Tibial nerve (tissue), 4 donors: Measurements from ENCODE around the gene SETD3. TPM values are rescaled to one million over a fixed set of nuclear protein-coding genes. Genes with fewer than 3 reads are reported as not detected.

Experiments used
- DNase-seq, 2 donors: peaks; one replicate each; pipeline ENCODE4 v3.0.0-alpha.2; 2019; ENCODE audit warnings: low spot score in 2 of 2
- H3K27ac ChIP-seq, 4 donors: fragments of 200-600 bp; sonication (generic) in 3 of 4; one replicate each; pipeline ENCODE4 v1.5.1; 2017 to 2019; ENCODE audit warnings: mild to moderate bottlenecking in 1 of 4
- H3K27me3 ChIP-seq, 2 donors: fragments of 200-600 bp; sonication (generic) in 1 of 2; one replicate each; pipeline versions ENCODE4 v1.5.1 to v1.6.0; 2017 to 2019
- H3K36me3 ChIP-seq, 3 donors: fragments of 200-600 bp; sonication (generic); one replicate each; pipeline ENCODE4 v1.5.1; 2018 to 2019
- H3K4me1 ChIP-seq, 4 donors: fragments of 200-600 bp; sonication (generic) in 3 of 4; one replicate each; pipeline ENCODE4 v1.5.1; 2017 to 2019
- H3K4me3 ChIP-seq, 4 donors: fragments of 200-600 bp; sonication (generic) in 3 of 4; one replicate each; pipeline ENCODE4 v1.5.1; 2017 to 2019; ENCODE audit warnings: mild to moderate bottlenecking in 1 of 4, moderate library complexity in 1 of 4
- H3K9me3 ChIP-seq, 4 donors: fragments of 200-600 bp; sonication (generic) in 3 of 4; one replicate each; pipeline ENCODE4 v1.5.1; 2017 to 2019
- EP300 ChIP-seq, 2 donors: sonication (generic); formaldehyde crosslinking; IDR thresholded peaks; one replicate each; pipeline ENCODE4 v1.6.1; 2017; ENCODE audit warnings: antibody characterized with exemption in 2 of 2, mild to moderate bottlenecking in 1 of 2
- POLR2A ChIP-seq, 2 donors: fragments of 450-650 bp; IDR thresholded peaks; one replicate each; pipeline ENCODE4 v1.6.1; 2017; ENCODE audit warnings: antibody characterized with exemption in 2 of 2, mild to moderate bottlenecking in 2 of 2, moderate library complexity in 2 of 2
- WGBS, 2 donors: methylation state at CpG; one replicate each; pipeline ENCODE4 v1.1.5; 2018; 5-methylcytosine and 5-hydroxymethylcytosine counted together
- total RNA-seq, 4 donors: library from RNA; depleted of rRNA; stranded (reverse); fragments of >200 nt; gene quantifications; one replicate each; pipeline ENCODE4 v1.1.0, GENCODE V29; 2016
- TF ChIP-seq, protein P1 (sequence below), 5 experiments: fragments of 200-600 bp in 3 of 5; fragments of 450-650 bp in 2 of 5; sonication (generic) in 3 of 5; IDR thresholded peaks; one replicate each; pipeline ENCODE4 v1.5.1; 2016 to 2019; ENCODE audit warnings: antibody characterized with exemption in 5 of 5, mild to moderate bottlenecking in 3 of 5, moderate library complexity in 2 of 5

Gene SETD3
- total RNA-seq, 4 donors from 2014 or later, result 63.3 to 118 (median 80.6) TPM

DNA sequence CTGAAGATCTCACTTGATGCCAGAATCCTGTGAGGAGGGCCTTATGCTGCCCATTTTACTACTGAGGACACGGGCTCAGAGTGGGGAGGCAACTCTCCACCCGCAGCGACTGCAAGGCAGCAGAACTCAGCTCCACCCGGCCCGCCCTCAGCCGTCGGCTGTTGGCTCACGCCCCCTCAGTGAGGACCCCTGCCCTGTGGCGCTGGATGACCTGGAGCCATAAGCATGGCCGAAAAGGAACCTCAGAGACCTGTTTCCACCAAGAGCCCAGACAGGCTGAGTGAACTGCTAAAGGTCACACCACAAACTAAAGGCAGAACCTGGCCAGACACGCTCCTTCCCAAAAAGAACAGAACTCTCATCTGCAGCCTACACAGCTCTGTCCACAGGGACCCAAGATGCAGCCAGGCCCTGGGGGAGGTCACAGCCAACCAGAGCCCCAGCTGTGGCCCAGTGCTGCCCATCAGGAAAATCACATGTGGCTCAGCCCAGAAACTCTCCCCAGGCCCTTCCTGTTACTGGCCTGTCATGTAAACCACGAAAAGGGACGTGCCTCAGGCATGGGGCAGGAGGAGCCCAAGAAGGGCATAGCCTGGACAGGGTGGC is 33.4 kb upstream of the SETD3 start:
- DNase-seq, result peak in 1 of 2 donors; percentile 10
- Histone ChIP-seq H3K27me3 (no peaks in the 10 kb centered on the region), H3K27ac (peak overlapping the region in 1 of 4 donors; percentile 27), H3K4me3 (no peak overlapping the region), H3K9me3 (no peaks in the 10 kb centered on the region), H3K4me1 (peaks cover 0 to 46% (median 14%) of the 10 kb centered on the region in 4 donors), H3K36me3 (peaks cover 0 to 44% (median 0%) of the 10 kb centered on the region in 3 donors)
- WGBS, 2 donors, result 65 to 70% methylated on average over 12 of the region's 13 CpGs
- TF ChIP-seq, protein P1, sequence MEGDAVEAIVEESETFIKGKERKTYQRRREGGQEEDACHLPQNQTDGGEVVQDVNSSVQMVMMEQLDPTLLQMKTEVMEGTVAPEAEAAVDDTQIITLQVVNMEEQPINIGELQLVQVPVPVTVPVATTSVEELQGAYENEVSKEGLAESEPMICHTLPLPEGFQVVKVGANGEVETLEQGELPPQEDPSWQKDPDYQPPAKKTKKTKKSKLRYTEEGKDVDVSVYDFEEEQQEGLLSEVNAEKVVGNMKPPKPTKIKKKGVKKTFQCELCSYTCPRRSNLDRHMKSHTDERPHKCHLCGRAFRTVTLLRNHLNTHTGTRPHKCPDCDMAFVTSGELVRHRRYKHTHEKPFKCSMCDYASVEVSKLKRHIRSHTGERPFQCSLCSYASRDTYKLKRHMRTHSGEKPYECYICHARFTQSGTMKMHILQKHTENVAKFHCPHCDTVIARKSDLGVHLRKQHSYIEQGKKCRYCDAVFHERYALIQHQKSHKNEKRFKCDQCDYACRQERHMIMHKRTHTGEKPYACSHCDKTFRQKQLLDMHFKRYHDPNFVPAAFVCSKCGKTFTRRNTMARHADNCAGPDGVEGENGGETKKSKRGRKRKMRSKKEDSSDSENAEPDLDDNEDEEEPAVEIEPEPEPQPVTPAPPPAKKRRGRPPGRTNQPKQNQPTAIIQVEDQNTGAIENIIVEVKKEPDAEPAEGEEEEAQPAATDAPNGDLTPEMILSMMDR (IDR thresholded peaks at IDR 0.05), result no peak
- no peak for TF ChIP-seq POLR2A (IDR thresholded peaks at IDR 0.05)
- TF ChIP-seq EP300 (IDR thresholded peaks at IDR 0.05), result no peak

DNA sequence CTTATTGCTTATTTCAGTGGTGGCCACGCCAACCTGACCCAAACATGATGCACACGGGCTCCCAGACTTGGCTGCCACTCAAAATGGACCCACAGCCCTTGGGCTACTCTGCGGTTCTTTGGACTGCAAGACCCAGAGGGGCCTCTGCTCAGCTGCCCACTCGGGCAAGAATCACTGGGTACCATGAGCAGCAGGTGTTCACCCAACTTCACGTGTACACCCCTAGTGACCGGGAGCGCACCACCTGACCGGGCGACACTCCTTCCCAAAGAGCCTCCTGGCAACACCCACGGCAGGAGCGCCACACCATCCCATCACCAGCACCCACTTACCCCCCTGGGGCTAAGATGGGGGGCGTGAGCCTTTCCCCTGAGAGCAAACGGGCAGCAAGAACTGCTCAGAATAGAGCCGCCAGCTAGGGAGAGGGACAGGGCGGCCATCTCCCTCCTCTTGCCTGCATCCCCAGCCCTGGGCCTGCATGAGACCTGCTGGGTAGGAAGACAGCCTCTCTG is 32.6 kb upstream of the SETD3 start:
- 89 to 92% methylated on average over 14 of the region's 15 CpGs for WGBS, 2 donors
- Histone ChIP-seq H3K4me1 (peaks cover 0 to 42% (median 14%) of the 10 kb centered on the region in 4 donors), H3K4me3 (no peak overlapping the region), H3K27me3 (no peaks in the 10 kb centered on the region), H3K9me3 (no peaks in the 10 kb centered on the region), H3K36me3 (peaks cover 0 to 52% (median 0%) of the 10 kb centered on the region in 3 donors), H3K27ac (no peak overlapping the region)
- DNase-seq, result peak in 1 of 2 donors; percentile 10
- TF ChIP-seq POLR2A (IDR thresholded peaks at IDR 0.05) (no peak), EP300 (IDR thresholded peaks at IDR 0.05) (no peak)
- TF ChIP-seq, protein P1 (IDR thresholded peaks at IDR 0.05), result no peak

DNA sequence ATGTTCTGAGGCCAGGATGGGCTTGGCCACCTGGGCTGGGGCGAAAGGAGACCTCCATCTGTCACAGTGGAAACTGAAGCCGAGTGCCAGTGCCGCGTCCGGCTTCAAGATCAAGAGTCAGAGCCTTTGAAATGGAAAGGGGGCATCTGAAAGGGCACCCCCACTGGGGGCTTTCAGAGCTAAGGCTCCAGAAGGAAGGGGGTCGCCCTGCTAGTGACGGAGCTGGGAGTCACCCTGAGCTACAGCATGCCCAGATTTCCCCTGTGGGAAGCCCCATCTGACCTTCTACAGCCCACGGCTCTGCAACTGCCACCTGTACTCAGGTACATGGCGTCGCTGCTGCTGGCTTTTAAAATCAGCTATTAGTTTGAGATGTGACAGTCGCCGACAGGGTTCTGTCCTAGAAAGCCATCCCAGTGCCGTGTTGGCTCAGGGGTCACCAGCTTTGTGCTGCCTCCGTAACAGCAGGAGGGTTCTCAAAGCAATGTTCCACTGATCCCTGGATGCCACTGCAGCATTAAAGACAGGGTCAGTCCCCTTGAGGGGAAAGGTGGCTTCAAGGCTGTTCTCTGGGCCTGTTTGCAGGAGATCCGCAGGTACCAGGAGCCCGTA is 32.0 kb upstream of the SETD3 start:
- Histone ChIP-seq H3K27ac (peak overlapping the region in 1 of 4 donors; percentile 72), H3K4me3 (no peak overlapping the region), H3K27me3 (no peaks in the 10 kb centered on the region), H3K9me3 (no peaks in the 10 kb centered on the region), H3K4me1 (peaks cover 0 to 39% (median 14%) of the 10 kb centered on the region in 4 donors), H3K36me3 (peaks cover 0 to 58% (median 6%) of the 10 kb centered on the region in 3 donors)
- DNase-seq, result peak in 1 of 2 donors; percentile 11
- no peak for TF ChIP-seq EP300 (IDR thresholded peaks at IDR 0.05)
- TF ChIP-seq POLR2A (IDR thresholded peaks at IDR 0.05), result no peak
- TF ChIP-seq, protein P1 (IDR thresholded peaks at IDR 0.05), result no peak
- 88% methylated on average over 16 of the region's 16 CpGs for WGBS, 2 donors

DNA sequence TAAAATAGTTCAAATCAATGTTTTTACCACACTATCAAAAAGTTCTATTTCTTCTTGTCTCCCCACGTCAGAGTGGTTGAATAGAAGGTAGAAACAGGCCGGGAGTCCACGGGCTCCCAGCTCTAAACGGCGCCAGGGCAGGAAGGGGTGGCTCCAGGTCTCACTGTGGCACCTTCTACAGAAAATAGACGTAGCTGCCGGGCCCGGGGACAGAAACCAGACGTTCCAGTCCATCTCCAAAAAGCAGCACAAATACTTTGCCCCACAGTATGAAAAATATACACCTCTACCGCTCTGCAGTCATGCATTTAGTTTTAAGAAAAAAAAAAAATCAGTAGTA is 31.4 kb upstream of the SETD3 start:
- DNase-seq, result no peak
- H3K9me3 ChIP-seq, result no peaks in the 10 kb centered on the region
- H3K27me3 ChIP-seq, result no peaks in the 10 kb centered on the region
- peaks cover 0 to 64% (median 10%) of the 10 kb centered on the region in 3 donors for H3K36me3 ChIP-seq
- TF ChIP-seq EP300 (IDR thresholded peaks at IDR 0.05) (no peak), POLR2A (IDR thresholded peaks at IDR 0.05) (no peak)
- TF ChIP-seq, protein P1 (IDR thresholded peaks at IDR 0.05), result no peak
- peaks cover 0 to 39% (median 14%) of the 10 kb centered on the region in 4 donors for H3K4me1 ChIP-seq
- 41 to 47% methylated on average over 10 of the region's 10 CpGs for WGBS, 2 donors
- peak overlapping the region in 2 of 4 donors; percentile 72 to 74 for H3K27ac ChIP-seq
- no peak overlapping the region for H3K4me3 ChIP-seq
